Esophagus muscularis mucosa (tissue), 4 donors: ENCODE data around the gene FXYD2.

Experiments
- CTCF ChIP-seq, 3 experiments: fragments of 200-600 bp in 2 of 3; fragments of 450-650 bp in 1 of 3; sonication (generic) in 2 of 3; IDR thresholded peaks; one replicate each; pipeline ENCODE4 v1.5.1; 2017 to 2019; ENCODE audit warnings: antibody characterized with exemption in 3 of 3, mild to moderate bottlenecking in 2 of 3, moderate library complexity in 1 of 3
- EP300 ChIP-seq: sonication (generic); formaldehyde crosslinking; IDR thresholded peaks from one replicate; pipeline ENCODE4 v1.6.1; 2017; ENCODE audit warnings: antibody characterized with exemption
- POLR2AphosphoS5 ChIP-seq, 2 donors: sonication (generic); formaldehyde crosslinking; IDR thresholded peaks; one replicate each; pipeline ENCODE4 v1.6.1; 2017; ENCODE audit warnings: antibody characterized with exemption in 2 of 2

GRCh38 chr11:117862019-117862725, 37.6 kb upstream of the FXYD2 start:
- TF ChIP-seq POLR2AphosphoS5 (IDR thresholded peaks at IDR 0.05) (no peak), CTCF (IDR thresholded peaks at IDR 0.05) (no peak), EP300 (no peak)
